Liver (tissue), 3 donors: ENCODE data around the gene AGTPBP1.
"Not testable (repeated sequence)": the region's sequence is repeated elsewhere in the genome, so short reads cannot be mapped to it uniquely, and the experiment has no call there.

Source experiments
- EGR1 ChIP-seq, 2 donors: IDR thresholded peaks; 2 replicates each; pipeline ENCODE4 v1.6.1; 2016 to 2018; ENCODE audit warnings: antibody characterized with exemption in 2 of 2, low read depth in 2 of 2
- FOXA1 ChIP-seq: IDR thresholded peaks from 2 replicates; pipeline ENCODE4 v1.6.1; 2016; ENCODE audit warnings: antibody characterized with exemption
- GABPA ChIP-seq, 2 donors: IDR thresholded peaks in 1 of 2; conservative IDR thresholded peaks in 1 of 2; 2 replicates each; pipeline ENCODE4 v1.6.1; 2016; ENCODE audit warnings: antibody characterized with exemption in 2 of 2, mild to moderate bottlenecking in 1 of 2, moderate library complexity in 1 of 2
- SP1 ChIP-seq: IDR thresholded peaks from 2 replicates; pipeline ENCODE4 v1.6.1; 2018; ENCODE audit warnings: antibody characterized with exemption, mild to moderate bottlenecking
- TAF1 ChIP-seq: conservative IDR thresholded peaks from 2 replicates; pipeline ENCODE4 v1.6.1; 2016; ENCODE audit warnings: antibody characterized with exemption, mild to moderate bottlenecking
- TF ChIP-seq, protein P1 (sequence below): fragments of 150-350 bp; IDR thresholded peaks from 2 replicates; pipeline ENCODE4 v1.5.1; 2017; ENCODE audit warnings: improper control_type of control experiment, low read depth, low read length; ENCODE audit not compliant: missing input control
- TF ChIP-seq, protein P2 (sequence below): IDR thresholded peaks from 2 replicates; pipeline ENCODE4 v1.6.1; 2016; ENCODE audit warnings: antibody characterized with exemption
- donor health status: healthy.
- donor health status: healthy.

DNA sequence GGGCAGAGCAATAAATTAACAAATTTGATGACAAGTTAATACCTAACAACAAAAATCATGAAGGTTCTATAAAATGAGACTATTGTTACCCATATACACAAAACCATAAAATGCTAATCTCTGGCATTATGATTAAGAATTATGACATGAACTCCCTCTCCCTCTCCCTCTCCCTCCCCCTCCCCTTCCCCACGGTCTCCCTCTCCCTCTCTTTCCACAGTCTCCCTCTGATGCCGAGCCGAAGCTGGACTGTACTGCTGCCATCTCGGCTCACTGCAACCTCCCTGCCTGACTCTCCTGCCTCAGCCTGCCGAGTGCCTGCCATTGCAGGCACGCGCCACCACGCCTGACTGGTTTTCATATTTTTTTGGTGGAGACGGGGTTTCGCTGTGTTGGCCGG, 168.8 kb downstream of the AGTPBP1 start:
- TF ChIP-seq, protein P1, sequence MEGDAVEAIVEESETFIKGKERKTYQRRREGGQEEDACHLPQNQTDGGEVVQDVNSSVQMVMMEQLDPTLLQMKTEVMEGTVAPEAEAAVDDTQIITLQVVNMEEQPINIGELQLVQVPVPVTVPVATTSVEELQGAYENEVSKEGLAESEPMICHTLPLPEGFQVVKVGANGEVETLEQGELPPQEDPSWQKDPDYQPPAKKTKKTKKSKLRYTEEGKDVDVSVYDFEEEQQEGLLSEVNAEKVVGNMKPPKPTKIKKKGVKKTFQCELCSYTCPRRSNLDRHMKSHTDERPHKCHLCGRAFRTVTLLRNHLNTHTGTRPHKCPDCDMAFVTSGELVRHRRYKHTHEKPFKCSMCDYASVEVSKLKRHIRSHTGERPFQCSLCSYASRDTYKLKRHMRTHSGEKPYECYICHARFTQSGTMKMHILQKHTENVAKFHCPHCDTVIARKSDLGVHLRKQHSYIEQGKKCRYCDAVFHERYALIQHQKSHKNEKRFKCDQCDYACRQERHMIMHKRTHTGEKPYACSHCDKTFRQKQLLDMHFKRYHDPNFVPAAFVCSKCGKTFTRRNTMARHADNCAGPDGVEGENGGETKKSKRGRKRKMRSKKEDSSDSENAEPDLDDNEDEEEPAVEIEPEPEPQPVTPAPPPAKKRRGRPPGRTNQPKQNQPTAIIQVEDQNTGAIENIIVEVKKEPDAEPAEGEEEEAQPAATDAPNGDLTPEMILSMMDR = not testable (repeated sequence)
- not testable (repeated sequence) for TF ChIP-seq TAF1; GABPA (IDR thresholded peaks at IDR 0.05 in 1 of 2, conservative IDR thresholded peaks at IDR 0.05 in 1 of 2); EGR1 (IDR thresholded peaks at IDR 0.05; ENCODE audit: low read depth in 2 of 2); FOXA1; SP1
- TF ChIP-seq, protein P2, sequence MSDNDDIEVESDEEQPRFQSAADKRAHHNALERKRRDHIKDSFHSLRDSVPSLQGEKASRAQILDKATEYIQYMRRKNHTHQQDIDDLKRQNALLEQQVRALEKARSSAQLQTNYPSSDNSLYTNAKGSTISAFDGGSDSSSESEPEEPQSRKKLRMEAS = not testable (repeated sequence)
